Measurements from ENCODE around the gene HOXA13.
A peak's percentile ranks its signal among the peaks of the same experiment; 100 is the strongest.

HOXA13 gene

GRCh38 chr7:27161721-27162560 is 38.0 kb downstream of the HOXA13 start:
- TF ChIP-seq CTCF (IDR thresholded peaks at IDR 0.05; ENCODE audit: insufficient read depth, low read depth, low read length, missing control alignments): no peak
- H3K4me3 ChIP-seq (ENCODE audit: low read length): no peak overlapping the region
- DNase-seq (ENCODE audit: low read depth): no peak

GRCh38 chr7:27161214-27161720 is 38.6 kb downstream of the HOXA13 start:
- no peak for TF ChIP-seq CTCF (IDR thresholded peaks at IDR 0.05; ENCODE audit: insufficient read depth, low read depth, low read length, missing control alignments)
- no peak for DNase-seq (ENCODE audit: low read depth)
- peak overlapping the region; percentile 52 for H3K4me3 ChIP-seq (ENCODE audit: low read length)

GRCh38 chr7:27160546-27161213 is 39.2 kb downstream of the HOXA13 start:
- peak overlapping the region; percentile 52 for H3K4me3 ChIP-seq (ENCODE audit: low read length)
- TF ChIP-seq CTCF (IDR thresholded peaks at IDR 0.05; ENCODE audit: insufficient read depth, low read depth, low read length, missing control alignments): peak; percentile 91
- DNase-seq (ENCODE audit: low read depth): peak; percentile 75

- no peak for TF ChIP-seq CTCF (IDR thresholded peaks at IDR 0.05; ENCODE audit: insufficient read depth, low read depth, low read length, missing control alignments)
- H3K4me3 ChIP-seq (ENCODE audit: low read length): no peak overlapping the region
- DNase-seq (ENCODE audit: low read depth): no peak
These were observed 39.7 kb downstream of the HOXA13 start for GRCh38 chr7:27160145-27160545.

- no peak for TF ChIP-seq CTCF (IDR thresholded peaks at IDR 0.05; ENCODE audit: insufficient read depth, low read depth, low read length, missing control alignments)
- no peak for DNase-seq (ENCODE audit: low read depth)
- no peak overlapping the region for H3K4me3 ChIP-seq (ENCODE audit: low read length)
These were observed 40.4 kb downstream of the HOXA13 start for GRCh38 chr7:27159266-27160144.

GRCh38 chr7:27158436-27159265 is 41.2 kb downstream of the HOXA13 start:
- H3K4me3 ChIP-seq (ENCODE audit: low read length): no peak overlapping the region
- no peak for TF ChIP-seq CTCF (IDR thresholded peaks at IDR 0.05; ENCODE audit: insufficient read depth, low read depth, low read length, missing control alignments)
- DNase-seq (ENCODE audit: low read depth): no peak
